Stimulated activated CD4-positive, alpha-beta T cell treated with anti-CD3 and anti-CD28 coated beads, Interleukin-12 subunit alpha, Interleukin-12 subunit beta, amount 100 ng/mL, for 48 hours (primary cell): ENCODE data around the gene ADAMTS17.
A peak's percentile ranks its signal among the peaks of the same experiment; 100 is the strongest.

ENCODE experiments used
- DNase-seq, 3 donors: peaks; one replicate each; pipeline ENCODE4 v3.0.0-alpha.2; 2020; ENCODE audit warnings: low read depth in 2 of 3, low spot score in 1 of 3

ADAMTS17 gene

GRCh38 chr15:100112061-100112420 is 229.7 kb downstream of the ADAMTS17 start:
- no peak for DNase-seq

DNA sequence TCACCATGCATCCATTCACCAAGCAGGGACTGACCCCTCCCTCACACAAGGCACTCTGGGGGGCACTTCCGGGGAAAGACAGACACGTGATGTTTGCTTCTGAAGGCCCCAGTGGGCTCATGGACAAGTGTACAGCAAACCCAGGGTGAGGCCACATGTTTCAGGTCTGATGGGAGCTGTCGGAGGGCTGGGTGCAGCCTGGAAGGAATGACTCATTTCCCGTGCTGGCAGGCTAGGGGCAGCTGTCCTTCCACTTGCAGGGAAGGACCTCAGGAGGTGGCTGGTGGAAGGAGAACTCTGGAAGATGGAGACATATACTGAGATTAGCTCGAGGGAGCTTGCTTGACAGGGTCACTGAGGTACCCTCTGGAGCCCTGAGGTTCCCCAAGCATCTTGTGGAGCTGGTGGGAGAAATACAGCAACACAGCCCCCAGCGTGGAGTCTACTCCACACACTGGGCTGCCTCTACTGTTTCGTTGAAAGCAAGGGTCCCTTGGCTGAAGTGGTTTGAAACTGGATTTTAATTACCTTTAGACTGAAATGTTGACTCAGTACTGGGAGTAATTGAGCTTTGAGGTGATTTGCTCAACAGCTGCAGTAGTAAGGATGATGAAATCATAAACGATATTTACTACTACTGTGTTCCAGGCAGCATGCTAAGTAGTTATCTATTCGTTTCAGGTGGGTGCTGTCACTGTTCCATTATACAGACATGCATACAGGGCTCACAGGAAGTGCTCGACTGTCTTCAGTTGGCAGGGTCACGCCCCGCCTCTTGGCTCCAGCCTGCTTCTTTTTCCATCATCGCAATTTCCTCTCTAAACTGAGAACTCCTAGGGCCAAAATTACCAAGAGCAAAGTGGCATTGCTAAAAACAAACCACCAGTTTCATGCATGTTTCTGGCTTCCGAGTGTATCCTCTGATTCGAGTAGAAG is 230.4 kb downstream of the ADAMTS17 start:
- peak in 2 of 3 donors; percentile 34 to 43 for DNase-seq

- DNase-seq: no peak
Measured at GRCh38 chr15:100109486-100110035, 232.2 kb downstream of the ADAMTS17 start.

- DNase-seq: no peak
Measured at GRCh38 chr15:100108846-100109245, 232.9 kb downstream of the ADAMTS17 start.

DNA sequence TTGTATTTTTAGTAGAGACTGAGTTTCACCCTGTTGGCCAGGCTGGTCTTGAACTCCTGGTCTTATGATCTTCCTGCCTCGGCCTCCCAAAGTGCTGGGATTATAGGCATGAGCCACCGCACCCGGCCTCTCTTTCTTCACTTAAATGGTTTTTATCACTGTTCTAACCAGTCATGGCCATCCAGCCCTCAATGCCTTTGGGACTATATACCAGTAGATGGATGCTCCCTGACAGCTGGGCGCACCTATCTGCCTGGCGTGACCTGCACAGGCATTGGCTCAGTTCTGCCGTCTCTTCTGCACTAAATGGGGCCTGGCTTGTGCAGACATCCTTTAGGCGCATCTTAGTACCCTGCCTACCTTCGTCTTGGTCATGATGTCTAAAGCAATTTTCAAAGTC is 233.4 kb downstream of the ADAMTS17 start:
- DNase-seq: no peak

GRCh38 chr15:100107606-100108225 is 234.1 kb downstream of the ADAMTS17 start:
- no peak for DNase-seq

DNA sequence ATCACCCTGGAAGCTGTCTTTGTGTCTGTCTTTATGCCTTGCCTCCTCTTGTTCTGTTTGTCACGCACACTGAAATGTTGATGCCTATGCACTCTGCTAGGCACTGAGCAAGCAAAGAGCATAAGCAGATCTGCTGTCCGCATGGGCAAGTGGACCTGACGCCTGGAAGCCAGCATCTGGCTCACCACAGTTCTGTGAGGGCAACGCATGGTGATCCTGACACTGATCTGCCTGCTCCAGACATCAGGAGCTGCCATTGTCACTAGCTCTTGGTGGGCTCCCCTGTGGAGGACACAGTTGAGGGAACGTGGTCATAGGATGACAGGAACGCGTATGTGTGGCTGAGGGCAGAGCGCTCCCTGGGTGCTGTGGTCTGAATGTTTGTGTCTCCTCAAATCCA is 234.6 kb downstream of the ADAMTS17 start:
- DNase-seq: no peak

GRCh38 chr15:100106732-100107131 is 235.0 kb downstream of the ADAMTS17 start:
- DNase-seq: no peak

DNA sequence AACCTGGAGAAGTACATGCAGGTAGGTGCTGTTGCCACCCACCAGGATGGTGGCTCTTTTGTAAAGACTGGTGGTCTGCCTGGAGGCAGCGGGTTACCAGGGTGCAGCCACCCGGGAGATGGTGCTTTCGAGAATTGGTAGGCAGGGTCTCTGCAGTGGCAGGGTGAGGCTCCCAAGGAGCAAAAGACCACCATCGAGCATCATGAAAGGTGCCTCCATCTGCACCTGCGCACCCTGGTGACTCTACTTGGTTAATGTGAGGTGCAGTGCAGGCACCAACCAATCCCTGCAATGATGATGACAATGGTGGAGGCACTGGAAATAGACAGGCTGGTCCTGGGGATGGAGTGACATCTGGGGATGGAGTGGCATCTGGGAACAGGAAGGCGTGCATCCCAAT is 236.7 kb downstream of the ADAMTS17 start:
- DNase-seq: no peak

- no peak for DNase-seq
Measured at GRCh38 chr15:100104245-100104644, 237.5 kb downstream of the ADAMTS17 start.

DNA sequence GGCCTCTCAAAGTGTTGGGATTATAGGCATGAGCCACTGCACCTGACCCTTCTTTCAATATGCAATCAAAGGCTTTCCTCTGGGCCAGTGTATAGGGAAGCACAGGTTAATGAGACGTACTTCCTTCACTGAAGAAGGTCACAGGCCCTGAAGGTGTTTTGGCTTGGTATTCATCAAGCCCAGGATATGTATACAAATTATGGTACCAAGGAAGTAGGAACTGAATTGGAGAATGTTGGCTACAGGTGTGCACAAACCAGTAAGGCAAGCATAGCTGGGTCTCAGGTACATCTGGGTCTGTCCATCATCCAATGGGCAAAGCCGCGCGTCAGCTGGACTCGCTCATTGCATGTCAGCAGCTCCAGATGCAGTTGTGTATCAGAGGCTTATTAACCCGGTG is 237.9 kb downstream of the ADAMTS17 start:
- DNase-seq: no peak

GRCh38 chr15:100101426-100102089 is 240.2 kb downstream of the ADAMTS17 start:
- no peak for DNase-seq

- no peak for DNase-seq
Measured at GRCh38 chr15:100100926-100101325, 240.8 kb downstream of the ADAMTS17 start.

GRCh38 chr15:100099976-100100375 is 241.8 kb downstream of the ADAMTS17 start:
- DNase-seq: no peak

- no peak for DNase-seq
Measured at GRCh38 chr15:100098705-100099104, 243.1 kb downstream of the ADAMTS17 start.

DNA sequence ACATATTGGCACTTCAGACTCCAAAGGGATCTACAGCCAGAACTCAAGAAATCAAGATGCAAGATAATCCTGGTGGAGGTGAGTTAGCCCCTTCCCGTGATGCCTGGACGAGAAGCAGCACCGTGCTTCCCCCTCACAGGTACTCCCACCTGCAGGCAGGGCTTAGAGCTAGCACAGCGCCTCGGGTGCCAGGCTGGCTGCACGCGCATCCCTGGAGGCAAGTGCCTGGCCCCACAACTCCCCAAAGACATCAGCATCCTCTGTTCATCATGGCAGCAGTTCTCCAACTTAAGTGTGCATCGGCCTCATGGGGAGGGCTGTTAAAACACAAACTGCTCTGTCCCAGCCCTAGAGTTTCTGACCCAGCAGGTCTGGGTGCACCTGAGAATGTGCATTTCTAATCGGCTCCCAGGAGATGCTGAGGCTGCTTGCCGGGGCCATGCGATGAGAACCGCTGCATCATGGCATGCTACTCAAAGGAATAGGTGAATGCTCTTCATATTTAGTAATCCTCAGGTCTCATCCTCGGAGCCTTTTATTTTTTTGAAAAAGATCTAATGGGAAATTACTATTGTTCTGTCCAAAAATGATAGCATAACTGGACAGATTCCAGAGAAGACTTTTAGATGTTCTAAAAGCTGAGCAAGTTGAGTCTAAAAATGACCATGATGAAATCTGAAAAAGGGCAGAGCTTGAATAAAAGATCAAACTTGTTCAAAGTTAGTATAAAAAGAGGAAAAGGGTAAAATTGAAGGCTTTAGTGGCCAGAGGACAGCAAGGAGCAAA is 244.2 kb downstream of the ADAMTS17 start:
- DNase-seq: no peak

DNA sequence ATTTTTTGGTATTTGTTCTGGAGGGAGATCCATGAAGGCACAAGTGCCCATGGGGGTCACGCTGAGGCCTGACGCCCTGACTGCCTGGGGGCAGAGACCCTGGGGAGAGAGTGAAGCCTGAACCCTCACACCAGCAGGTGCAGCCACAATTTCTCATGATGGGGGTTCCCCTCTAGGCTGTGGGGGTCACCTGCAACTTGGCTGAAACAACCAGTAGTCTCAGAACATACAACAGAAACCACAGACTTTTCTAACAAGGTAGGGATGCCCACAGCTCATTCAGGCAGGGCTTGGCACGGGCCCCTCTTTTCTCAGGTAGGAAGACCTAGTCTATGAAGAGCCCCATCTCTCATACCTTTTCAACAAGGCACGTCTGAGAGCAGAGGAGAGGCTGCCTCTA is 245.1 kb downstream of the ADAMTS17 start:
- no peak for DNase-seq

DNA sequence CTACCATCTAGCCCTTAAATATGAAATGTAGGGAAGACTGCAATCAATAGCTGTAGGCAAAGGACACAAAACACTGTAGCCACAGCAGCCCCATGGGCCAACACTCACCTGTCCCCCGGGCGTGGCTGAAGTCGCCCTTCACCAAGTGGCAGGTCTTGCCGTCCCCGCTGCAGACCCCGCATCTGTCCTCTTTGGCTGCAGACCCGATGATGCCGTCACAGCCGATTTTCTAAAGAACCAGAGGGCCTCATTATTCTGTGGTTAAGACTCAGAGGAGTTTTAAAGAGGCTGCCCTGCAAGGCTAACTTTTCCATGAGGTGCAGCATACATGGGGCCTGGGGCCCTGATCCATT is 245.6 kb downstream of the ADAMTS17 start:
- DNase-seq: no peak

DNA sequence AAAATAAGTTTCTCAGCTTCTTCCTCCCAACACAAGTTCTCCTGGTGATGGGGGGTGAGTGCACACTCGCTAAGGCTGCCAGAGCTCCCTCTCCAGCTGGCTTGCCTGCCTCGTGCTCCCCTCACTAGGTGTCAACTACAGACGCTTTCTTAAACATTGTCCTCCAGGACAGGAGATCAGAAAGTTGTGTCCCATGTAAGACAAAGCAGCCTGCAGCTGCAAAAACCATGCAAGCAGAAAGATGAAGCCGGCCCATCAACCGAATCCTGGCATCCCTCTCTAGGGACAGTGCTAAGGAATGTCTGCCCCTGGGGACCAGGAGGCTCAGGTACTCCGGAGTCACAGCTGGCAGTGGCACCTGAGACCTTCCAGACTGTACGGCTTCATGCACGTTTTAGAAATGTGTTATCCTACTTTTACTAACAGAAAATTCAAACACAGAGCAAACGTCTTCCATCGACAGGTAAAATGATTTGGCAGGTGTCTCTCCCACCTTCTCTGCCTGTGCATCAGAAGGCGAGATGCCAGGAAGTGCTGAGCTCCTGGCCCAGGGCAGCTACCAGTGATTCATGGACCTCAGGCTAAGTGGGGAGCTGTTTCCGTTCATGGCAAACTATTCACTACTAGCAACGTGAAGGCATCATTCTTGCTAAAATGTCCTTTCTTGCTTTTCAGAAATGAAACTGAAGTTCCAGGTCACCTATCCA is 246.1 kb downstream of the ADAMTS17 start:
- DNase-seq: no peak

DNA sequence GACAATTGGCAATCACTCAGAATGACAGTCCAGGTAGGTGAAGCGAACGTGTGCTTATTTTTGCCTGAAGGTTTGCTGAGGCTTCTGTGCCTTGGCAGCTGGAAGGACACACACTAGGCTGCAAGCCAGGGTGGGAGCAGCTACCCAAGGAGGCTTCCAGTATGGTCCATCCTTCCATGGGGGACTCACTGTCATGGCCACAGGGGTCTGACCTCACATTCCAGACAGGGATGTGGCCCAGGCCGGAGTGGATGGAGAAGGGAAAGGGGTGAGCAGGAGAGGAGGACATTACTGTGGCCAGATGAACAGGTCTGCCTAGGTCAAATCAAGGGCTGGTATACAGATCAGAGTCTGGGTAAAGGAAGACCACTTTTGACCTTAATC is 247.7 kb downstream of the ADAMTS17 start:
- no peak for DNase-seq
